BLaER1 treated with 17β-estradiol and CSF1 and Interleukin-3, amounts not matched to agents 10 nM and 100 nM (cell line): ENCODE data around the gene PMEPA1.

Experiments used
- H3K27ac ChIP-seq, 11 experiments: shearing (Covaris generic); formaldehyde crosslinking; 2 replicates each; pipeline ENCODE4 v1.8.1; 2022
- H3K27me3 ChIP-seq, 11 experiments: shearing (Covaris generic); formaldehyde crosslinking; 2 replicates each; pipeline ENCODE4 v1.8.1; 2022
- H3K36me3 ChIP-seq, 11 experiments: shearing (Covaris generic); formaldehyde crosslinking; 2 replicates each; pipeline ENCODE4 v1.8.1; 2022
- H3K4me1 ChIP-seq, 10 experiments: shearing (Covaris generic); formaldehyde crosslinking; 2 replicates each; pipeline ENCODE4 v1.8.1; 2022
- H3K4me2 ChIP-seq, 11 experiments: shearing (Covaris generic); formaldehyde crosslinking; 2 replicates each; pipeline ENCODE4 v1.8.1; 2022
- H3K4me3 ChIP-seq, 10 experiments: shearing (Covaris generic); formaldehyde crosslinking; 2 replicates each; pipeline ENCODE4 v1.8.1; 2022
- H3K9ac ChIP-seq, 11 experiments: shearing (Covaris generic); formaldehyde crosslinking; 2 replicates each; pipeline ENCODE4 v1.8.1; 2022
- H3K9me3 ChIP-seq, 11 experiments: shearing (Covaris generic); formaldehyde crosslinking; replicated peaks in 1 of 11; 2 replicates each; pipeline ENCODE4 v1.8.1; 2022
- H4K20me1 ChIP-seq, 11 experiments: shearing (Covaris generic); formaldehyde crosslinking; 2 replicates each; pipeline ENCODE4 v1.8.1; 2022
- Cebpa-rat ChIP-seq, 11 experiments: shearing (Covaris generic); IDR thresholded peaks; 2 replicates each; pipeline ENCODE4 v1.8.1; 2022

The PMEPA1 gene

GRCh38 chr20:57698116-57698866, 11.5 kb downstream of the PMEPA1 start:
- Histone ChIP-seq H3K9me3 (no peaks in the 10 kb centered on the region), H3K9ac (peak overlapping the region in 5 of 11 experiments; percentile 1 to 60 (median 48); a peak in 5 of 22 replicates), H3K4me2 (peak overlapping the region; percentile 12 to 98 (median 91); a peak in 21 of 22 replicates), H4K20me1 (peaks cover 0 to 100% (median 97%) of the 10 kb centered on the region in 11 experiments; a peak in 18 of 22 replicates), H3K4me3 (no peak overlapping the region), H3K4me1 (peaks cover 34 to 100% (median 100%) of the 10 kb centered on the region in 10 experiments), H3K27ac (peak overlapping the region in 9 of 11 experiments; percentile 20 to 68 (median 50); a peak in 15 of 22 replicates), H3K36me3 (no peaks in the 10 kb centered on the region), H3K27me3 (peaks cover 0 to 69% (median 0%) of the 10 kb centered on the region in 11 experiments; a peak in 6 of 22 replicates)
- peak in 2 of 11 experiments; percentile 35 to 46; a peak in 2 of 22 replicates for TF ChIP-seq Cebpa-rat (IDR thresholded peaks at IDR 0.05)

GRCh38 chr20:57697543-57697942, 12.3 kb downstream of the PMEPA1 start:
- Histone ChIP-seq H3K4me1 (peaks cover 32 to 100% (median 100%) of the 10 kb centered on the region in 10 experiments), H3K27me3 (peaks cover 0 to 71% (median 0%) of the 10 kb centered on the region in 11 experiments; a peak in 6 of 22 replicates), H3K36me3 (no peaks in the 10 kb centered on the region), H3K9ac (no peak overlapping the region), H4K20me1 (peaks cover 0 to 100% (median 97%) of the 10 kb centered on the region in 11 experiments; a peak in 18 of 22 replicates), H3K27ac (peak overlapping the region in 1 of 11 experiments; percentile 39; a peak in 1 of 22 replicates), H3K9me3 (no peaks in the 10 kb centered on the region), H3K4me3 (no peak overlapping the region), H3K4me2 (peak overlapping the region in 9 of 11 experiments; percentile 67 to 98 (median 92); a peak in 17 of 22 replicates)
- no peak for TF ChIP-seq Cebpa-rat (IDR thresholded peaks at IDR 0.05)

GRCh38 chr20:57696401-57696961, 13.3 kb downstream of the PMEPA1 start:
- Histone ChIP-seq H3K27me3 (peaks cover 0 to 72% (median 0%) of the 10 kb centered on the region in 11 experiments; a peak in 6 of 22 replicates), H3K9me3 (no peaks in the 10 kb centered on the region), H3K4me1 (peaks cover 43 to 100% (median 100%) of the 10 kb centered on the region in 10 experiments), H3K9ac (0 out of 22 replicates have a peak overlapping the region, but pooled peaks of 2 of the 11 experiments have one; percentile 10 to 30), H3K27ac (0 out of 22 replicates have a peak overlapping the region, but pooled peaks of 1 of the 11 experiments have one; percentile 23), H4K20me1 (peaks cover 0 to 100% (median 95%) of the 10 kb centered on the region in 11 experiments; a peak in 18 of 22 replicates), H3K4me3 (no peak overlapping the region), H3K36me3 (no peaks in the 10 kb centered on the region), H3K4me2 (peak overlapping the region in 8 of 11 experiments; percentile 61 to 98 (median 92); a peak in 16 of 22 replicates)
- TF ChIP-seq Cebpa-rat (IDR thresholded peaks at IDR 0.05) = no peak

GRCh38 chr20:57695940-57696339, 13.9 kb downstream of the PMEPA1 start:
- peaks cover 48 to 100% (median 100%) of the 10 kb centered on the region in 10 experiments for H3K4me1 ChIP-seq
- H3K4me2 ChIP-seq = peak overlapping the region in 8 of 11 experiments; percentile 61 to 98 (median 92); a peak in 16 of 22 replicates
- H3K27ac ChIP-seq = 0 out of 22 replicates have a peak overlapping the region, but pooled peaks of 1 of the 11 experiments have one; percentile 23
- no peak overlapping the region for H3K4me3 ChIP-seq
- no peaks in the 10 kb centered on the region for H3K9me3 ChIP-seq
- H3K36me3 ChIP-seq = no peaks in the 10 kb centered on the region
- H3K9ac ChIP-seq = peak overlapping the region in 2 of 11 experiments; percentile 10 to 30; a peak in 2 of 22 replicates
- H3K27me3 ChIP-seq = peaks cover 0 to 72% (median 0%) of the 10 kb centered on the region in 11 experiments; a peak in 6 of 22 replicates
- H4K20me1 ChIP-seq = peaks cover 0 to 100% (median 95%) of the 10 kb centered on the region in 11 experiments; a peak in 19 of 22 replicates
- no peak for TF ChIP-seq Cebpa-rat (IDR thresholded peaks at IDR 0.05)

- TF ChIP-seq Cebpa-rat (IDR thresholded peaks at IDR 0.05) = no peak
- no peaks in the 10 kb centered on the region for H3K36me3 ChIP-seq
- no peaks in the 10 kb centered on the region for H3K9me3 ChIP-seq
- peaks cover 0 to 100% (median 98%) of the 10 kb centered on the region in 11 experiments; a peak in 20 of 22 replicates for H4K20me1 ChIP-seq
- H3K9ac ChIP-seq = no peak overlapping the region; a peak in 1 of 22 replicates
- peak overlapping the region in 9 of 11 experiments; percentile 33 to 98 (median 83); a peak in 18 of 22 replicates for H3K4me2 ChIP-seq
- H3K27ac ChIP-seq = peak overlapping the region in 2 of 11 experiments; percentile 3 to 10; a peak in 1 of 22 replicates
- H3K4me3 ChIP-seq = no peak overlapping the region
- H3K4me1 ChIP-seq = peaks cover 53 to 100% (median 100%) of the 10 kb centered on the region in 10 experiments
- H3K27me3 ChIP-seq = peaks cover 0 to 76% (median 0%) of the 10 kb centered on the region in 11 experiments; a peak in 6 of 22 replicates
These were observed 14.8 kb downstream of the PMEPA1 start for GRCh38 chr20:57695012-57695411.

GRCh38 chr20:57694481-57694880, 15.3 kb downstream of the PMEPA1 start:
- Histone ChIP-seq H3K4me2 (peak overlapping the region in 9 of 11 experiments; percentile 33 to 98 (median 83); a peak in 17 of 22 replicates), H3K4me1 (peaks cover 53 to 100% (median 100%) of the 10 kb centered on the region in 10 experiments)

GRCh38 chr20:57693670-57694329, 16.0 kb downstream of the PMEPA1 start:
- TF ChIP-seq Cebpa-rat (IDR thresholded peaks at IDR 0.05) = no peak

More at GRCh38 chr20:57694481-57694880, 15.3 kb downstream of the PMEPA1 start:
- H3K4me3 ChIP-seq = no peak overlapping the region
- H3K27ac ChIP-seq = 0 out of 22 replicates have a peak overlapping the region, but pooled peaks of 2 of the 11 experiments have one; percentile 3 to 10
- H3K27me3 ChIP-seq = peaks cover 0 to 76% (median 0%) of the 10 kb centered on the region in 11 experiments; a peak in 7 of 22 replicates
- H3K36me3 ChIP-seq = no peaks in the 10 kb centered on the region
- H3K9ac ChIP-seq = no peak overlapping the region
- peaks cover 0 to 100% (median 98%) of the 10 kb centered on the region in 11 experiments; a peak in 20 of 22 replicates for H4K20me1 ChIP-seq
- TF ChIP-seq Cebpa-rat (IDR thresholded peaks at IDR 0.05) = no peak
- H3K9me3 ChIP-seq = no peaks in the 10 kb centered on the region

More at GRCh38 chr20:57693670-57694329, 16.0 kb downstream of the PMEPA1 start:
- Histone ChIP-seq H3K27me3 (peaks cover 0 to 77% (median 0%) of the 10 kb centered on the region in 11 experiments; a peak in 7 of 22 replicates), H3K9ac (peak overlapping the region in 2 of 11 experiments; percentile 62 to 80; a peak in 3 of 22 replicates), H3K9me3 (no peaks in the 10 kb centered on the region), H4K20me1 (peaks cover 0 to 100% (median 98%) of the 10 kb centered on the region in 11 experiments; a peak in 20 of 22 replicates), H3K36me3 (no peaks in the 10 kb centered on the region), H3K27ac (no peak overlapping the region), H3K4me1 (peaks cover 53 to 100% (median 100%) of the 10 kb centered on the region in 10 experiments), H3K4me2 (peak overlapping the region in 9 of 11 experiments; percentile 81 to 98 (median 90); a peak in 17 of 22 replicates), H3K4me3 (no peak overlapping the region)
